ENCODE measurements around the gene KNSTRN.
A peak's percentile ranks its signal among the peaks of the same experiment; 100 is the strongest.

The KNSTRN gene

DNA sequence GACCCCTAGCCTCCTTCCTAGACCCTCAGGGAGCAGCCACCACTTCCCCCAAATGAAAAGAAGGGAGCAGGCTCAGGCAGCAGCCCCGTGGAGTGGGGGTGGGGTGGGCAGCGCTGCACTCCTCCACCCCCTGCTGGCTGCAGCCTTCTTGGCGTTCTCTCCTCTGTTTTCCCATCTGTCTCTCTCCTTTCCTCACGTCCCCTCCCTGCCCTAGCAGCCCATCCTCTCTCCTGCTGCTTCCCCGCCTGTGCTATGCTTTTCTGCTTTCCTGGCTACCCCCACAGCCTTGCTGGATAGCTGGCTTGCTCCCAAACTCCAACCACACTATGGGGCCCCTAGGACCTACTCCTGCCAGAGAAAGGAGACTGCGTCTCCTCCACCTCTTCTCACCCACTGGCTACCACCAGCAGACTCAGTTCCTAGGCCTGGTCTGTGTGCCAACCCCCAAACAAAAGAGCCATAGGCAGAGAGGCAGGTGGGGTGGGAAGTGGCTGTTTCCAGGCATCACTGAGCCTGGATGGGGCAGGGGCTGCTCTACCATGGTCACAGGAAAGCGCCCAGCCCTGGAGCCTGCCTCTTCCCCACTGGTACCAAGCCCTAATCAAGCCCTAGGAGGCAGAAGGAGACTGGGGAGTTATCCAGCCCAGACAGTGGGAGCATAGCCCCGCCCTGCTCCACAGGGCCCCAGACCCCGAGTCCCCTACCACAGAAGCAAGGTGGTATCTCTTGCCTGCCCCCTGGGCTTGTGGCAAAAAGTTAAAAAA lies 27.9 kb upstream of the KNSTRN start:
- no peak for TF ChIP-seq ZFX (IDR thresholded peaks at IDR 0.05; ENCODE audit: borderline replicate concordance)
- TF ChIP-seq, protein P1, sequence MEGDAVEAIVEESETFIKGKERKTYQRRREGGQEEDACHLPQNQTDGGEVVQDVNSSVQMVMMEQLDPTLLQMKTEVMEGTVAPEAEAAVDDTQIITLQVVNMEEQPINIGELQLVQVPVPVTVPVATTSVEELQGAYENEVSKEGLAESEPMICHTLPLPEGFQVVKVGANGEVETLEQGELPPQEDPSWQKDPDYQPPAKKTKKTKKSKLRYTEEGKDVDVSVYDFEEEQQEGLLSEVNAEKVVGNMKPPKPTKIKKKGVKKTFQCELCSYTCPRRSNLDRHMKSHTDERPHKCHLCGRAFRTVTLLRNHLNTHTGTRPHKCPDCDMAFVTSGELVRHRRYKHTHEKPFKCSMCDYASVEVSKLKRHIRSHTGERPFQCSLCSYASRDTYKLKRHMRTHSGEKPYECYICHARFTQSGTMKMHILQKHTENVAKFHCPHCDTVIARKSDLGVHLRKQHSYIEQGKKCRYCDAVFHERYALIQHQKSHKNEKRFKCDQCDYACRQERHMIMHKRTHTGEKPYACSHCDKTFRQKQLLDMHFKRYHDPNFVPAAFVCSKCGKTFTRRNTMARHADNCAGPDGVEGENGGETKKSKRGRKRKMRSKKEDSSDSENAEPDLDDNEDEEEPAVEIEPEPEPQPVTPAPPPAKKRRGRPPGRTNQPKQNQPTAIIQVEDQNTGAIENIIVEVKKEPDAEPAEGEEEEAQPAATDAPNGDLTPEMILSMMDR (IDR thresholded peaks at IDR 0.05), result peak; percentile 80
- H3K27ac ChIP-seq, result peak overlapping the region; percentile 83

DNA sequence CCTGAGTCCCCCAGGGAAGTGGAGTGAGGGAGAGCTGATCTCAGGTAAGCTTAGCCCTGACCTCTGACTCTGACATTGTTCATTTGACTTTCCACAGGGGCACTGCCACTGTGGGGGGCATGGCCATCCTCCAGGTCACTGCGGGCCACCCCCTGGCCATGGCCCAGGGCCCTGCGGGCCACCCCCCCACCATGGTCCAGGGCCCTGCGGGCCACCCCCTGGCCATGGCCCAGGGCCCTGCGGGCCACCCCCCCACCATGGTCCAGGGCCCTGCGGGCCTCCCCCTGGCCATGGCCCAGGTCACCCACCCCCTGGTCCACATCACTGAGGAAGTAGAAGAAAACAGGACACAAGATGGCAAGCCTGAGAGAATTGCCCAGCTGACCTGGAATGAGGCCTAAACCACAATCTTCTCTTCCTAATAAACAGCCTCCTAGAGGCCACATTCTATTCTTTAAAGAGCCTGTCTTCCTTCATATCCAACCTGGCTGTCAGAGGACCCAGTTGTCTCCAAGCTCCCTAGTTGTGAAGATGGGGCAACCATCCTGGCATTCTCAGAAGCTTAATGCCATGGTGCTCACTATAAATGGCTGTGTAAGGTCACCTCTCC lies 26.4 kb upstream of the KNSTRN start:
- H3K27ac ChIP-seq, result no peak overlapping the region
- no peak for TF ChIP-seq ZFX (IDR thresholded peaks at IDR 0.05; ENCODE audit: borderline replicate concordance)
- TF ChIP-seq, protein P1 (IDR thresholded peaks at IDR 0.05), result no peak

DNA sequence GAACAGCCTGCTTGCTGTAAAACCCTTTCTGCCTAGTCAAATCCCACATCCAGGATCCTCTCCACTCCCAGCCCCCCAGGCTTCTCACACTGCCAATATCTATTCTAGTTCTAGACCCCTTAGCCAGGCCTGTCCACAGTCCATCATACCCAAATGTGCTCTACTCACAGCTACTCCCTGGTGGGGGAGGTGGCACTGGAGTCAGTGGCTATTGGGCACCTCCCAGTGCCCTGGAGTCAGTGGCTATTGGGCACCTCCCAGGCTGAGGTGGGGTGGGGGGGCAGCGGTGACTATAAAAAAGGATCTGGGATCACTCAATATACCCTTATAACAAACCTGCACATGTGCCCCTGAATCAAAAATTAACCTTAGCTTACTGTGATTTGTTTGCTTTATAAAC lies 25.3 kb upstream of the KNSTRN start:
- TF ChIP-seq, protein P1 (IDR thresholded peaks at IDR 0.05), result no peak
- TF ChIP-seq ZFX (IDR thresholded peaks at IDR 0.05; ENCODE audit: borderline replicate concordance), result no peak
- no peak overlapping the region for H3K27ac ChIP-seq

DNA sequence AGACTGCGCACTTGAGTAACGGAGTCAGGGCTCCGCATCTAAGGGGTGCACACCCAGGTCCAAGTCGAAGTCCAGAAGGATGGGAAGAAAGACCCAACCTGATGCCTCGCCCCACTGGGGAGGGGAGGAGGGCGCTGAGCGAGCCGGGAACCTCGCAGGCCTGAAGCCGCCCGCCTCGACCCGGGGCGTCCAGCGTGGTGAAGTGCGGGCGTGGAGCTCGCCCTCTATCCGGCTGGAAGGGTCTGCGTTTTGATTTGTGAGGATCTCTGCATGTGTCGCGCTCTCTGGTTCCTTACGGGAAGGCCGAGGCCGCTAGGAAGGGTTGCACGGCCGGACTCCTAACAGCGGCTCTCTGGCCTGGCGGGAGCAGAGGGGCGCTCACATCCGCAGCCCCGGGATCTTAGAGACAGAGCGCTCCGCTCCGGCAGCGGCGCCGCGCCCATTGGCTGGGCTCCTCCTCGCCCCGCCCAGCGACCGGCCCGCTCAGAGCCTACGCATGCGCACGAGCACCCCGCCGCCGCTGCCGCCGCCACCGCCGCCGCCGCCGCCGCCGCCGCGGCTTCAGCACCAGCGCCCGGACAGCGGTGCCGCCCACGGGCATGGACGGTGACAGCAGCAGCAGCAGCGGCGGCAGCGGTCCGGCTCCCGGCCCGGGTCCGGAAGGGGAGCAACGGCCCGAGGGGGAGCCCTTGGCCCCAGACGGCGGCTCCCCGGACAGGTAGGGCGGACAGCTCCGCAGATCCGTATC lies 24.6 kb upstream of the KNSTRN start, which contains the start of gene DISP2:
TSS of gene DISP2 (plus strand) at position 497 of the 748 bp plus-strand sequence. CDS start at position 600, 103 bp downstream.
- no peak for TF ChIP-seq ZFX (IDR thresholded peaks at IDR 0.05; ENCODE audit: borderline replicate concordance)
- TF ChIP-seq, protein P1 (IDR thresholded peaks at IDR 0.05), result no peak
- H3K27ac ChIP-seq, result no peak within 1 kb of the TSS

DNA sequence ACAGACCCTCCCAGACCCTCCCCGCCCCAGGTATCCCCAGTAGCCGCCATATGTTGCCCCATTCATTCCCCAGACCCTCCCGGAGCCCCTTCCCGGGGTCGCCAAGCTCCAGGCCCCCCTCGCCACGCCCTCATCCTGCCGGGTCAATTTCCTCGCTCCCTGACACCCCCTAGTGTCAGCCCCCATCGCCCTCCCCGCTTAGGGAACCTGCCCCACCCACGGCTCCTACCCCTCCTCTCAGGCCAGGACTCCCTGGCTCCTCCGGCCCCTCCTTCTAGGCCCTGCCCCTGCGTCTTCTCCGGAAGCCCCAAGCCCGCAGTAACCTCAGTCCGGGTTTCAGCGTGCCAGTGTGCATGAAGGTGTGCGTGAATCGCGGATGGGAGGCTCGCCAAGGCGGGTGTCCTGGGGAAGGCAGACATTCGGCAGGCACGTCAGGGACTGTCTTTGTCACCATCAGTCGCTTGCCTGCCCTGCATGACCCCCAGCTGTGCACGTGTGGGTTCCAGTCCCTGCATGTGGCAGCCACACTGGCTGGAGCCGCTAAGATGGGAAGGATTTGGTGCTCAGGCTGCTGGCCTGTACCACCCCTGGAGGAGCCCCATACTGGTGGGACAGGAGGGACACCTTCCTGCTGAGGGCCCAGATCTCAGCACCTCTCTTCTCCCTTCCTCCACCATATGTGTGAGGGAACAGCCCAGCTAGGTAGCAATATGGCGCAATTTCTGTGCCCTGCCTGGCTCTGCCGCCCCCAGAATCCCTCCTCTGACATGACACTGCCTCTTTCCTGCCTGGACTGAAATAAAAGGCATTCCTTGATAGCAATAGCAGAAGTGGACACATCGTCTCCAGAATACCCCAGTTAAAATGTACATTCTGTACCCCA lies 23.8 kb upstream of the KNSTRN start:
- no peak overlapping the region for H3K27ac ChIP-seq
- TF ChIP-seq ZFX (IDR thresholded peaks at IDR 0.05; ENCODE audit: borderline replicate concordance), result no peak
- TF ChIP-seq, protein P1 (IDR thresholded peaks at IDR 0.05), result peak; percentile 2; the same call in 1 of the 2 replicates

DNA sequence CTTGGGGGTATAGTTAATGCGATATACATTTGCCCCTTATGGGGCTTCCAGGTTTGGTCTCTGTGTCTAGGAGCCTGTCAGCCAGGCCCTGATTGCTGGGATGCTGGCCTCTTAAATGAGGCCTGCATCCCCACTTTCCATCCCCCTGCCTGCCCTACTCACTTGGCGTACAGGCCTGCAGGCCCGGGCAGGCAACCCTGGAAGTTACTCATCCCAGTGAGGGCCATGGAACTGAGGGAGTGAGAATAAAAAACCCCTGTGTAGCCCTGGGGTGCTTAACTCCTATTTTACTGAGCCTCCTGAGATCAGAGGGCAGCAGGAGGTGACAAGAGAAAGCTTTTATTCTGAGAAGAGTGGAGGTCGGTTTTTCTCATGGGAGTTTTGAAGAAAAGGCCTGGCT lies 22.5 kb upstream of the KNSTRN start:
- no peak for TF ChIP-seq ZFX (IDR thresholded peaks at IDR 0.05; ENCODE audit: borderline replicate concordance)
- TF ChIP-seq, protein P1 (IDR thresholded peaks at IDR 0.05), result no peak
- H3K27ac ChIP-seq, result no peak overlapping the region
